GM21576 (cell line): Measurements from ENCODE around the gene PSD4.

Experiments used
- ATAC-seq: cut with Tn5 transposase; IDR thresholded peaks from one replicate; pipeline ENCODE4 v1.9.1; 2021; ENCODE audit warnings: mild to moderate bottlenecking, moderate library complexity; ENCODE audit not compliant: unreplicated experiment

The PSD4 gene

GRCh38 chr2:113141451-113141850 is 32.3 kb upstream of the PSD4 start:
- ATAC-seq: no peak

- no peak for ATAC-seq
Observed at GRCh38 chr2:113142290-113142689, 31.5 kb upstream of the PSD4 start.

GRCh38 chr2:113144259-113144658 is 29.5 kb upstream of the PSD4 start:
- no peak for ATAC-seq

- no peak for ATAC-seq
Observed at GRCh38 chr2:113148606-113149552, 24.9 kb upstream of the PSD4 start.

GRCh38 chr2:113149553-113150257 is 24.1 kb upstream of the PSD4 start:
- no peak for ATAC-seq

GRCh38 chr2:113150258-113150601 is 23.5 kb upstream of the PSD4 start:
- no peak for ATAC-seq

- ATAC-seq: no peak
Observed at GRCh38 chr2:113155331-113155730, 18.4 kb upstream of the PSD4 start.

GRCh38 chr2:113156278-113157117 is 17.3 kb upstream of the PSD4 start:
- ATAC-seq: no peak

GRCh38 chr2:113157118-113157896 is 16.5 kb upstream of the PSD4 start:
- peak; percentile 59 for ATAC-seq

- ATAC-seq: peak; percentile 12
Observed at GRCh38 chr2:113157897-113158753, 15.6 kb upstream of the PSD4 start.

- no peak for ATAC-seq
Observed at GRCh38 chr2:113158884-113159553, 14.8 kb upstream of the PSD4 start.

- no peak for ATAC-seq
Observed at GRCh38 chr2:113160248-113160647, 13.5 kb upstream of the PSD4 start.

GRCh38 chr2:113160962-113161361 is 12.8 kb upstream of the PSD4 start:
- ATAC-seq: no peak

- no peak for ATAC-seq
Observed at GRCh38 chr2:113162173-113162572, 11.6 kb upstream of the PSD4 start.

GRCh38 chr2:113162869-113163268 is 10.9 kb upstream of the PSD4 start:
- no peak for ATAC-seq

- no peak for ATAC-seq
Observed at GRCh38 chr2:113164215-113164929, 9.4 kb upstream of the PSD4 start.

GRCh38 chr2:113164930-113165585 is 8.7 kb upstream of the PSD4 start:
- ATAC-seq: no peak

- ATAC-seq: no peak
Observed at GRCh38 chr2:113166187-113166645, 7.6 kb upstream of the PSD4 start.
